HG03575 (cell line): Measurements from ENCODE around the gene SLC22A3.
"Not testable (repeated sequence)": the region's sequence is repeated elsewhere in the genome, so short reads cannot be mapped to it uniquely, and the experiment has no call there.

Experiments used
- ATAC-seq: cut with Tn5 transposase; IDR thresholded peaks from one replicate; pipeline ENCODE4 v1.9.1; 2021; ENCODE audit not compliant: unreplicated experiment, insufficient number of reproducible peaks, low FRiP score; ENCODE audit errors: extremely low read depth

SLC22A3 gene

GRCh38 chr6:160428818-160429619 is 80.8 kb downstream of the SLC22A3 start:
- no peak for ATAC-seq

- ATAC-seq: no peak
Observed at GRCh38 chr6:160429620-160429895, 81.4 kb downstream of the SLC22A3 start.

- no peak for ATAC-seq
Observed at GRCh38 chr6:160430203-160430602, 82.0 kb downstream of the SLC22A3 start.

GRCh38 chr6:160430751-160431150 is 82.6 kb downstream of the SLC22A3 start:
- ATAC-seq: no peak

DNA sequence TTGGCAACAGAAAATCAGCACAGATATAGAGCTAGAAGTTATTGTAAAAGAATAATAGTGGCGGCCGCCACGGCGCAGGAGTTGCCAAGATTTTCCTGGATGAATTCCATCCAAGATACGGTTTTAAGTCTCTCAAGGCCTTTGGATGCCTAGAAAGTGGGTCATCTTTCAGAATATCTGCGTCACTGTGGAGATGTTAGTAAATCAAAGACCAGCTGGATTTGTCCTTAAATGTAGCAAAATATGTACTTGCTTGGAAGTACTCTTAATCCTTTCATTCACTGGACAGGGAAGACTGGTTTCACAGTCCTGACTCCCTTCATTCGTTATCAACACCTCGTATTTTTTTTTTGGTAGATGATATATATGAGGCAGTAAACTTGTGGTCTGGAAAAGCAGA is 83.0 kb downstream of the SLC22A3 start:
- no peak for ATAC-seq

DNA sequence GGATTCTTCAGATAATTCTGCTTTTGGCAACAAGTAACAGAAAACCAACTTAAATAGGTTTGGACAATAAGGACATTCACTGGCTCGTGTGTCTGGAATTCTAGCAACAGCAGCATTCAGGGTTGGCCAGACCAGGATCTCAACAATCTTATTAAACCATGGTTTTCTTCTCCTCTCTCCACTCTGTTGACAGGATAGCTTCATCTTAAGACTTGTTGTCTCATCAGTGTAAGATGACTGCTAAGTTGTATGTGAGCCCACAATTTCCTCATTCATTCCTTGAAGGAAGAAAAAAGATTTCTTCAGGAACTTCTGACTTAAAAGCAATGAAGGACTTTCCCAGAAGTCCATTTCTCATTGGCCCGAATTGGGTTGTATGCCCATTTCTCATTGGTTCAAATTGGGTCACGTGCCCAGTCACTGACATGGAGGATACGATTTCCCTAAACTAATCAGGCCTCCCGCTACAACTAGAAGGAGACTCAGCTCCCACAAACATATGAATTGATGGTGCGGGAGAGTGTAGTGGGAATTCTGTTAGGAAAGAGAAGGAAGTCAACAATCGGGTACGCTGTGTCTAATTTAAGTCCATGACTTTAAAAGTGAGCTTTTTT is 83.7 kb downstream of the SLC22A3 start:
- ATAC-seq: no peak

DNA sequence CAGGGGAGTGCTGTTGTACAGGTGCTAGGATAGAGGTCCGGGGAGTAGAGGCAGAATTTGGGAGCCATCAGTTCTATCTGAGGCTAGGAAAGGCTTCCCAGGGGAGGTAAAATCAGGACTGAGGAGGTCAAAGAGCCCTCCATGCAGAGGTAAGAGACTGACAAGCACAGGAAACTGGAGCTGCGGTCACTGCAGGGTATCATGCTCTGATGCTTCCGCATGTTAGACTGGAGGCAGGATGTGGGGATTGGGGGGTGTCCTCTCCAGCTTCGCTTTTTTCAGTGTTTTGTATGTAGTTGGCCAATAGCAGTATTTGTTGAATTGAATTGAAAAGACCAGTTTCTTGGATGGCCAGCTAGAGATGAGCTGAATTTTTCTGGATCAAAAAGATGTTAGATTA is 87.8 kb downstream of the SLC22A3 start:
- ATAC-seq: no peak

DNA sequence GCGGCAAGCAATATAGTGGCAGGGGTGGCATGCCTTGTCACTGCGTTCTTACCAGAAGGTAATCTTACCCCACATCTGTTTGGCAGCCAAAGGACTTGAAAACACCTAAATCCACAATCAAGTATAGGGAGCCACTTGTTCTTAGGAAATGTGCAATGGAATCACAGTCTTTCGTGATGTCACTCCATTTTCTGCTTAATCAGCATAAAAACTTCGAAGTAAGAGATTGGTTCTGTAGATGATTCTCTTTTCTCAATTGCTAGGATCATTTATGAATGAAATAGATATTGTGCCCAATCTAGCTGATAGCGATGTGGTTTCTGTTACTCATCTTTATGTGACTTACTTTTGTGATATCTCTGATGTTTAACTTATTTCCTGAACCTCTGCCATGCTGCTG is 89.0 kb downstream of the SLC22A3 start:
- ATAC-seq: no peak

- ATAC-seq: no peak
Observed at GRCh38 chr6:160437775-160438174, 89.6 kb downstream of the SLC22A3 start.

DNA sequence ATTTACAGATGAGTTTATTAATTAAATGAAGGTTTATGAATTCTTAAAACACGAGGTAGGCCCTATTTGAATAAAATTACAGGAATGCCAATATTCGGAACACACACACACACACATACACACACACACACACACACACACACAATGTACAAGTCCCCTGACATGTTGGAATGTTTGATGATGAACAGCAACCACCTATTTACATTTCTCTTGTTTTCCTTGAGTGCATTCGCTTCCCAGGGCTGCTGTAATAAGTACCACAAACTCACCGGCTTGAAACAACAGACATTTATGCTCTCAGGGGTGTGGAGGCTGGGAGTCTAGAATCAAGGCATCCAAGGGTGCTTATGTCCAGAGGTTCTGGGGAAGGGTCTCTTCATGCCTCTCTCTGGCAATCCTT is 90.3 kb downstream of the SLC22A3 start:
- no peak for ATAC-seq

DNA sequence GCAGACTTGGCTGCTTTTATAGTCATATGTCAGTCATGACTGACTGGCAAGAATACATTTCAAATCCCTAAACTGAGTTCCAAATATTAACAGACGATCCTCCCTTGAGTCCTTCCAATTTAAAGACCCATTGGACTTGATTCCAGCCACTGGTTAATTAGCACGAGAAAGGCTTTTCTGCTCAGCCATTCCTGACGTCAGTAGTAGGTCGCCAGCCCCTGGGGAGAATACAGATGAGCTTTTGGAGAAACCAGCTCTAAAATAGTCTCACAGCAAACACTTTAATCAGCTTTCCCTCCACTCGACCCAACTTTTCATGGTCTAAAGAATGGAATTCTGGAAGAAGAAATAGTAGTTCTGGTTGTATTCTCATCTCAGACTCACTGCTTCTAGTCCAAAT is 91.6 kb downstream of the SLC22A3 start:
- ATAC-seq: no peak

DNA sequence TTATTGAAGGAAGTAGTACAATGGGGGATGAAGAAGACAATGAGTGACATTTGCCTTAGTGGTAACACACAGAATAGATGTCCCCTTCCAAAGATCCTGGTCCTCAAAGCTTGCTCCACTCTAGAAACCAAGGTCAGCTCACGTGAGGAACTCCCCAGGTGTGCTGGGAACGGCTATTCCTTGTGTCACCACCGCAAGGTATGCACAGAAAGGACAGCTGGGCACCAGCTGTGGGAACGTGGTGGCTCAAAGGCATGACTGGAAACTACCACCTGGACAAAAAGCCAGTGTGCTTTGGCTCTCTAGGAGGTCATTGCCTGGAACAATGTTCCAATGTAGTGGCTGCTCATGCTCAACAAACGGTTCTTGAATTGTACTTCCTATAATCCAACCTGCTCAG is 94.0 kb downstream of the SLC22A3 start:
- no peak for ATAC-seq

- no peak for ATAC-seq
Observed at GRCh38 chr6:160445130-160445529, 97.0 kb downstream of the SLC22A3 start.

DNA sequence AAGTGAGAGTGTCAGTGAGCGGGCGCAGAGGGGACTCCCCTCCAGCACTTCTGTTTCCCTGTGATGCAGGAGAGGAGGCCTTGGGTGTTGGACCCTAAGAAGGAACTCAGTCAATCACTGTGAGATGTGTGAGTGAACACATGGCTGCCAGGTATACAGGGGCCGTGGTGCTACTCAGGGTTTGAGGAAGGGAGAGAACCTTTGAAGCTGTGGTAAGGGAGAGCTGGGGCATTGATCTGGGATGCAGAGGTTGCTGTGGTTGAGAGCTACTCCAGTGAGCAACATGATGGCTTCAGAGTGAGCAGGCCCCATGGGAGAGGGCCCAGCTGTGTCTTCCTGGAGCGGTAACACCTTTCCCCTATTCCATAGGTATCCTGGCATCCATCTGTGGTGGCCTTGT is 99.2 kb downstream of the SLC22A3 start:
- ATAC-seq: no peak

DNA sequence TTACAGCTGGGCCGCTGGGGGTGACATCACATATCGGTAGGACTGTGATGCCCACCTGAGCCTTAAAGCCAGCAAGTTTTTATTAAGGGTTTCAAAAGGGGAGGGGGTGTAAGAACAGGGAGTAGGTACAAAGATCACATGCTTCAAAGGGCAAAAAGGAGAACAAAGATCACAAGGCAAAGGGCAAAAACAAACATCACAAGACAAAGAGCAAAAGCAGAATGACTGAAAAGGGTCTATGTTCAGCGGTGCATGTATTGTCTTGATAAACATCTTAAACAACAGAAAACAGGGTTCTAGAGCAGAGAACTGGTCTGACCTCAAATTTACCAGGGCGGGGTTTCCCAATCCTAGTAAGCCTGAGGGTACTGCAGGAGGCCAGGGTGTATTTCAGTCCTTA is 101.6 kb downstream of the SLC22A3 start:
- not testable (repeated sequence) for ATAC-seq

DNA sequence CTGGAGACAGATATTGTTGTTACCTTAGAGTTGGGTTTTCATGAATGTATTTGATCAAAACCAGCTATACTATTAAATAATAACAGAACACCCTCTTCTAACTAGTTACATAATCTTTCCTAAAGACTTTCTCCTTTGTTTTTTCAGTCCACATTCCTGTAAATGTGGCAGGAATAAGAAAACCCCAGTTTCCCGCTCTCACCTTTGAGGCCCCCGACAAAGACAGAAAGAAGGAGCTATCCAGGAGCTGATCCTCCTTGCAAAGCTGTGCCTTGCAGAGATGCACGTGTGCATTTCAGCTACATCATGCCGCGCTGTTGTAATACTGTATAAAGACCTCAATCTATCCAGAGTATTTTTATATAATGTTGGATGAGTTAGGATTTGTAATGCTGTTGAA is 102.7 kb downstream of the SLC22A3 start:
- ATAC-seq: no peak

GRCh38 chr6:160454303-160454702 is 106.1 kb downstream of the SLC22A3 start:
- no peak for ATAC-seq

DNA sequence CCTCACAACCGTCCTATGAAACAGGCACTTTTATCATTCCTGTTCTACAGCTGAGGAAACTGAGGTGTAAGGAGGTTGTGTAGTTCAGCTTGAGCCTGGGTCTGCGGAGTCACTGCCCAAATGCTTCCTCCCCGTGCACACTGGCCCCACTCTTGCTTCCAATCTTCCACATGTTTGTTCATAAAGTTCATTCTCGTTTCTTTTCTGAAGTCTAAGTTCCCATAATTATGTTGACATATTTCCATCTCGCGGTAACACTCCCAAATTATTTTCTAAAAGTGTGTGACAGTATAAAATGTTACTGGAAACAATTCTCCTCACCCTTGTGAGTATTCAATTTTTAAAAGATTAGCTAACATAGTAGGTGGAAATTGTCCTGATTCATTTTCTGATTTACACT is 106.9 kb downstream of the SLC22A3 start:
- no peak for ATAC-seq

GRCh38 chr6:160455541-160456213 is 107.5 kb downstream of the SLC22A3 start:
- ATAC-seq: peak; percentile 81

- ATAC-seq: no peak
Observed at GRCh38 chr6:160456214-160456546, 108.0 kb downstream of the SLC22A3 start.

GRCh38 chr6:160457823-160458222 is 109.6 kb downstream of the SLC22A3 start:
- ATAC-seq: no peak
